ENCODE measurements around the gene FAM228A.

FAM228A gene

DNA sequence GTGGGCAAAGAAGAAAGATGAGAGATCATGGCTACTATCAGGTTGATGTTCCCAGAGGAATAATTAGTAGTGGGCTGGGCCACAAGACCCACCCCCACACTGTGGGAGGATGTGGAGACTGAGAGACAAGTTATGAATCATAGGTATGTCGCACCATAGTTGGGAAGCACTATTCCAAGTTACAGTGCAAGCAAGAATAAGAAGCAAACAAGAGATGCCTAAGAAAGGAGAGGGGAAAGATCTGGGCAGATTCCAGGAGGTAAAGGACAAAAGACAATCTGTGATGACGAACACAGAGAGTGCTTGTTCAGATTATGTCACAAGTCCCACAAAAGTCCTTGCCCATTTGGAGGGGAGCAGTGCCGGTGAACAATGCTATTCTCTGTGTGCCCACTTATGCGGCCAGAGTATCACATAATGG lies 56.6 kb downstream of the FAM228A start:
- no peak for DNase-seq

DNA sequence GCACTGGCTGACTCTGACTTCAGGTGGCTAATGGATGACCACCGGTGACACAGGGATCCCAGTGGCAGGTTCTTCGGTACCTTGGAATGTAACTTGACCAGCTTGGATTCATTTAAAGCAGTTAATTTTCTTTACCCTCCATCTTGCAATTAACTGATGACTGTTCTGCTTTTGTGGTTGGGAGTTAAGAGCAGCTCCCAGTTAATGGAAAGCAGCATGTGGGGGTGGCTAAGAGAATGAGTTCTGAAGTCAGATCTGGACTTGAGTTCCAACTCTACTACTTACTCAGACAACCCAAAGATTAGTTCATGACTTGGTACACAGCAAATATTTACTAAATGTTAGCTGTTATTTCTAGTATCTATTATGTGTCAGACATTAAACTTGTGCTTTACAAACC lies 58.5 kb downstream of the FAM228A start:
- DNase-seq, result no peak

DNA sequence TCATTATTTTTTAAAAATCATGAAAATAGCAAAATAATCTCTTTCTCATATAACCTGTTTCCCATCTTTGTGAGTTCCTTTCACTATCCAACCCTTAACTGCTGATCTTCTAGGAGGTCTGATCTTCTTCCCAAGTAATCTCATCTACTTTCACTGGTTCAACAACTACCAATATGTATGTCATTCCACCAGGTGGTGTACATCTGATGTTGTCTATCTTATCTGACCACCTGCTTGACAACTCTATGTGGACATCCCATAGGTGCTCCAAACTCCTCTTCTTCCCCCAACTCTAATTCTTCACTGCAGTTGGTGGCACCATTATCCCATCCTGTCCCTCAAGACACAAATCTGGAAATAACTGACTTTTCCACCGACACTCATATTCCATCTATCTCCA lies 62.5 kb downstream of the FAM228A start:
- no peak for DNase-seq

DNA sequence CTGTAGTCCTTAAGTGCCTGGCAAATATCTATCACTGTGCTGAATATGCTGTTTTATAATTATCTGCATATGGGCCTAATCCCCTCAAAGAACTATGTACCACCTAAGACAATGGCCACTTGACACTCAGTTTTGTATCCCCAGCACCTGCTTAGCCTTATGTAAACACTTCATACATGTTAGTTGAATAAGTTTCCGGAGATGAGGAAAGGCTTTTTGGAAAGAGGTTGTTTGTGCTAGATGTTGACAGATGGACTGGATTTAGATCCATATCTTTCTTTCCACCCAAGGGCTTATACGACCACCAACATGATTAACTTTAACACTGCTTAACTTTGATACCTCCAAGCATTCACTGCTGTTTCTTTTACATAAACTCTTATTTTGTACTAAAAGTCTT lies 63.3 kb downstream of the FAM228A start:
- no peak for DNase-seq

DNA sequence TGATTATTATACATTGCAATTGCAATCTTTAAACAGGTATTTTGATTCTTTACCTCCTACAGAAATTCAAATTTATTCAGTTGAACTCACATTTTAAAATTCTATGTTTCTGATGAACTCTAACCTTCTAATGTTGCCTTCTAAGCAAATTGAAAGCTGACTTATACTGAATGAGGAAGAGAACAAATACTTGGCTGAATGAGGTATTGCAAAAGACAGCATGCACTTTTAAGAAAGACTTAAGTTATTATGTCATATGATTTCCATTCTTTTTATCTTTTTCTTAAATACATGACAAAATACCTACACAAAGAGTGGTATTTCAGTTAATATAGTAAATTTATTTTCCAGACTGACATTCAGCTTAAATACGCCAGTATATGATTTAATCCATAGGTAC lies 64.7 kb downstream of the FAM228A start:
- DNase-seq, result no peak
